Measurements from ENCODE around the gene MGMT.

GRCh38 chr10:129689671-129690071 lies 222.6 kb downstream of the MGMT start:
- no peak for TF ChIP-seq CTCF (IDR thresholded peaks at IDR 0.05)
- no peak for TF ChIP-seq POLR2A (IDR thresholded peaks at IDR 0.05)

Data from testis (tissue), 2 donors.